ENCODE measurements around the gene ARAF. TPM values are rescaled to one million over a fixed set of nuclear protein-coding genes. Genes with fewer than 3 reads are reported as not detected.

The ARAF gene
- total RNA-seq, 1 donor from 2014 or later, result 9.2 TPM

GRCh38 chrX:47619486-47620302 is 58.7 kb downstream of the ARAF start, which contains the start of gene SYN1:
SYN1 (minus strand) TSS chrX:47619857; CDS start chrX:47619728, 129 bp downstream.
- DNase-seq (ENCODE audit: low read depth in 2 of 2), result peak; percentile 57 to 80

GRCh38 chrX:47620303-47620685 is 59.3 kb downstream of the ARAF start:
- no peak for DNase-seq (ENCODE audit: low read depth in 2 of 2)

Other genes with a start within 250 kb of the ARAF start
- gene ZNF157, start 190.6 kb upstream of the ARAF start, total RNA-seq, result not detected in 2 replicates
- 10.7 and 11.4 TPM in 2 replicates for gene ZNF41, start 78.0 kb upstream of the ARAF start, total RNA-seq
- gene TIMP1, start 21.2 kb downstream of the ARAF start, total RNA-seq, result 75.2 and 295 TPM in 2 replicates
- gene SYN1, start 58.7 kb downstream of the ARAF start, total RNA-seq, result under 0.01 and 0.13 TPM in 2 replicates
- 0.13 and 0.26 TPM in 2 replicates for gene CFP, start 68.7 kb downstream of the ARAF start, total RNA-seq
- gene ELK1, start 89.4 kb downstream of the ARAF start, total RNA-seq, result 8.6 and 14.7 TPM in 2 replicates
- gene UXT, start 98.0 kb downstream of the ARAF start, total RNA-seq, result 118 and 124 TPM in 2 replicates

Measured in dermis microvascular lymphatic vessel endothelial cell (primary cell).